Neural cell (in vitro differentiated cells): ENCODE results near the gene CLSTN2.

Source experiments
- CTCF ChIP-seq: fragments of 450-650 bp; IDR thresholded peaks from 2 replicates; pipeline ENCODE4 v1.5.1; 2014; ENCODE audit warnings: antibody characterized with exemption, mild to moderate bottlenecking, moderate library complexity; ENCODE audit not compliant: poor library complexity, severe bottlenecking
- EP300 ChIP-seq: fragments of 450-650 bp; conservative IDR thresholded peaks from 2 replicates; pipeline ENCODE4 v1.6.1; 2014; ENCODE audit warnings: antibody characterized with exemption, mild to moderate bottlenecking, moderate library complexity; ENCODE audit not compliant: poor library complexity, severe bottlenecking
- REST ChIP-seq: IDR thresholded peaks from 2 replicates; pipeline ENCODE4 v1.6.1; 2012; ENCODE audit warnings: borderline replicate concordance
- TAF1 ChIP-seq: IDR thresholded peaks from 2 replicates; pipeline ENCODE4 v1.6.1; 2012; ENCODE audit warnings: low read depth

- no peak for TF ChIP-seq TAF1
- TF ChIP-seq CTCF = no peak
- TF ChIP-seq EP300 = no peak
- no peak for TF ChIP-seq REST
Measured at GRCh38 chr3:139987908-139988307, 52.9 kb downstream of the CLSTN2 start.
